Left ventricle myocardium inferior (tissue), 1 donor: ENCODE results near the gene CABCOCO1. TPM values are rescaled to one million over a fixed set of nuclear protein-coding genes. Genes with fewer than 3 reads are reported as not detected.

Source experiments
- DNase-seq: peaks from one replicate; pipeline ENCODE4 v3.0.0-alpha.2; 2020
- H3K27ac ChIP-seq: fragments of 200-600 bp; replicated peaks from 2 replicates; pipeline ENCODE4 v1.8.0; 2021
- H3K27me3 ChIP-seq: fragments of 200-600 bp; 2 replicates; pipeline ENCODE4 v1.8.0; 2021; ENCODE audit warnings: low read depth
- H3K36me3 ChIP-seq: fragments of 200-600 bp; 2 replicates; pipeline ENCODE4 v1.8.0; 2021
- H3K4me1 ChIP-seq: fragments of 200-600 bp; 2 replicates; pipeline ENCODE4 v1.8.0; 2021
- H3K4me3 ChIP-seq: fragments of 200-600 bp; 2 replicates; pipeline ENCODE4 v1.8.0; 2021; ENCODE audit warnings: mild to moderate bottlenecking, moderate library complexity
- H3K9me3 ChIP-seq: fragments of 200-600 bp; replicated peaks from 2 replicates; pipeline ENCODE4 v1.8.0; 2021
- CTCF ChIP-seq: fragments of 200-600 bp; IDR thresholded peaks from 2 replicates; pipeline ENCODE4 v1.8.0; 2021; ENCODE audit warnings: antibody characterized with exemption, mild to moderate bottlenecking, borderline replicate concordance
- intact Hi-C: fragments of 100-400 bp; cut with micrococcal nuclease; formaldehyde crosslinking; loops from one replicate; pipeline ENCODE4 v1.11.0; 2022
- total RNA-seq: library from RNA; stranded (reverse); fragmentation: NEBNext Ultra II Directional; extraction: Animal tissue kit (Norgen Biotek cat#: 25700); gene quantifications from one replicate; pipeline ENCODE4 v1.2.1, GENCODE V29; 2021
- donor health status: DM: no; HTN: yes; CAD: no; lungs with severe emphysema.

The CABCOCO1 gene
- total RNA-seq, 1 donor from 2014 or later, result not detected

- H3K36me3 ChIP-seq, result no peaks in the 10 kb centered on the region
- no peaks in the 10 kb centered on the region for H3K4me1 ChIP-seq
- H3K4me3 ChIP-seq, result no peak overlapping the region
- no peak for DNase-seq
- H3K27ac ChIP-seq, result no peak overlapping the region
- no peaks in the 10 kb centered on the region for H3K9me3 ChIP-seq
- intact Hi-C loops, result no loop called here
- TF ChIP-seq CTCF, result no peak
- no peaks in the 10 kb centered on the region for H3K27me3 ChIP-seq
Measured at GRCh38 chr10:61793760-61794703, 131.3 kb downstream of the CABCOCO1 start.

GRCh38 chr10:61795147-61795546 is 132.4 kb downstream of the CABCOCO1 start:
- H3K4me1 ChIP-seq, result no peaks in the 10 kb centered on the region
- H3K4me3 ChIP-seq, result no peak overlapping the region
- no peaks in the 10 kb centered on the region for H3K36me3 ChIP-seq
- H3K27ac ChIP-seq, result no peak overlapping the region
- DNase-seq, result no peak
- no peaks in the 10 kb centered on the region for H3K27me3 ChIP-seq
- TF ChIP-seq CTCF, result no peak
- intact Hi-C loops, result no loop called here
- no peaks in the 10 kb centered on the region for H3K9me3 ChIP-seq

DNA sequence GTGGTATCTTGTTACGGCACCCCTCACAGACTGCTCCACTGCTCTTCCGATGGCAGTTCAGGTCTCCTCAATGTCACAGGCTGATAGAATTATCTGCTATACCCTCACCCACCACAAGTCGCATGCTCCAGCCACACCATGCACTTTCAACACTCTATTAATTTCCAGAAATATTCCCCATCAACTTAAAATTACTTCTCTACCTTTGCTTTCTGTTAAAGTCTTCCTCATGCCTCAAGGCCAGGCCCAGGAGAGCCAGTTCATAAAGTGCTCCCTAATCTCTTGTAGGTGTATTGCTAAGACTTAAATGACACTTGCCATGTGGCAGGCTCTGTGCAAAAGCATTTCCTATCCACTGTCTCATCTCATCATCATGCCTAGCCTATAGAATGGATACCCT is 132.8 kb downstream of the CABCOCO1 start:
- no peak overlapping the region for H3K27ac ChIP-seq
- no peaks in the 10 kb centered on the region for H3K27me3 ChIP-seq
- intact Hi-C loops, result no loop called here
- no peak overlapping the region for H3K4me3 ChIP-seq
- DNase-seq, result no peak
- no peaks in the 10 kb centered on the region for H3K36me3 ChIP-seq
- no peaks in the 10 kb centered on the region for H3K4me1 ChIP-seq
- no peak for TF ChIP-seq CTCF
- no peaks in the 10 kb centered on the region for H3K9me3 ChIP-seq

GRCh38 chr10:61796785-61797184 is 134.1 kb downstream of the CABCOCO1 start:
- Histone ChIP-seq H3K4me3 (no peak overlapping the region), H3K27ac (no peak overlapping the region), H3K27me3 (no peaks in the 10 kb centered on the region), H3K36me3 (no peaks in the 10 kb centered on the region), H3K4me1 (no peaks in the 10 kb centered on the region), H3K9me3 (no peaks in the 10 kb centered on the region)
- no peak for TF ChIP-seq CTCF
- intact Hi-C loops, result no loop called here
- DNase-seq, result no peak

DNA sequence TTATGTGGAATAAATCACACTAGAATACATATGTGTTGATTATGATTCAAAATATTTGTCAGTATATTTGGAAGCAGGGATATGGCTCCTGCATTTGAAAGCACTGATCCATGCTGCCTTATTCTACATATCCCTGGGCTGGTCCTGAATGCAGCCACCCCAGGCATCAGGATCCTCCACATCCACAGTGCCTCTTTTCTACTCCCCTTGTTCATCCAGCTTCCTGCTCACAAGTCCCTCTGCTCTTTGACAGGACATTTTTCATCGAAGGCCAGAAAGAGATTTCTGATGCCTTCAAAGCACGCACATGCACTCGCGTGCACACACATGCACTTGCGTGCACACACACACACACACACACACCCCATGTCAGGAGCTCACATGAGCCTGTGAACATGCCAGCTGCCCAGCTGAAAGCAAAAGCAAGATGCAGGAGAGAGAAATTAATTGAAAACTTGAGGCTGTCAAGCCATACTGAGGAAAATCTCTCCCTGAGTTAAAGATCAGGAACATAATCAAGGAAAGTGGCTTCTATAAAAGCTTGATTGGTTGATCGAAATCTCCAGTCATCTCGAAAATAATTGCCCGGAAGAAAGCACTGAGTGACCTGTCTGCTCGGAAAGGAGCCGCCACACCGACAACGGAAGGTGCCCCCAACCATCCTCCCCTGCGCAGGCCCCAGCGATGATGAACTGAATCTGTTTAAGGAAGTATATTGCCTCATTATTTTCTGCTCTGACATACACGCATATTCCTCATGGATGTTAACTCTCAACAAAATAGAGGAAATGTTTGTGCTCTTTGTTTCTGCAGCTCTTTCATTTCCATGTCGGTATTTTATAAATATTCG is 134.8 kb downstream of the CABCOCO1 start:
- no peaks in the 10 kb centered on the region for H3K36me3 ChIP-seq
- intact Hi-C loops, result no loop called here
- H3K27ac ChIP-seq, result no peak overlapping the region
- H3K4me1 ChIP-seq, result no peaks in the 10 kb centered on the region
- TF ChIP-seq CTCF, result no peak
- no peaks in the 10 kb centered on the region for H3K27me3 ChIP-seq
- H3K9me3 ChIP-seq, result no peaks in the 10 kb centered on the region
- no peak for DNase-seq
- no peak overlapping the region for H3K4me3 ChIP-seq
